ENCODE data around the gene SMARCA2. TPM values are rescaled to one million over a fixed set of nuclear protein-coding genes. Genes with fewer than 3 reads are reported as not detected.

The SMARCA2 gene
- total RNA-seq, 1 experiment from 2014 or later: 77.6 TPM

DNA sequence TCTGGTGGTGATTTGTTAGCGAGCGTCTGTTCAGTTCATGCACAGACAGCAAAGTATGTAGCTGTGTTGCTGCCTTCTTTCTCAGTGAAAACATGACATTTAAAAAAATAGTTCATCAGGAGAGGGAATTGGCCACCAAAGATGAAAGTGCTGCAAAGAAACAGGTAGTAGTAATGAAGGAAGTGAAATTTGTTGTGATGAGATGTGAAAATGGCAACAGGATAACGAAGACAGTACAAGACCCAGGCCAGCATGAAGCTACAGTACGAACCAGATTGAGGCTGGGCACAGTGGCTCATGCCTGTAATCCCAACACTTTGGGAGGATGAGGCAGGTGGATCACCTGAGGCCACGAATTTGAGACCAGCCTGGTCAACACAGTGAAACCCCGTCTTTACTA is 136.0 kb downstream of the SMARCA2 start:
- no peaks in the 10 kb centered on the region for H3K36me3 Mint-ChIP-seq (ENCODE audit: insufficient read depth, unreplicated experiment)
- ChIA-PET POLR2A (no interaction called here), CTCF (interaction anchor here (0.6 to 0.9 kb wide), 2 partner anchors 597 to 664 kb away, joined by 3 to 4 read pairs; no protein-coding TSS in a partner anchor)
- no peak overlapping the region for H3K27ac Mint-ChIP-seq (ENCODE audit: low read depth, unreplicated experiment)
- H3K27me3 Mint-ChIP-seq (ENCODE audit: insufficient read depth, unreplicated experiment): no peaks in the 10 kb centered on the region
- DNase-seq (ENCODE audit: unreplicated experiment): no peak
- TF ChIP-seq, protein P1, sequence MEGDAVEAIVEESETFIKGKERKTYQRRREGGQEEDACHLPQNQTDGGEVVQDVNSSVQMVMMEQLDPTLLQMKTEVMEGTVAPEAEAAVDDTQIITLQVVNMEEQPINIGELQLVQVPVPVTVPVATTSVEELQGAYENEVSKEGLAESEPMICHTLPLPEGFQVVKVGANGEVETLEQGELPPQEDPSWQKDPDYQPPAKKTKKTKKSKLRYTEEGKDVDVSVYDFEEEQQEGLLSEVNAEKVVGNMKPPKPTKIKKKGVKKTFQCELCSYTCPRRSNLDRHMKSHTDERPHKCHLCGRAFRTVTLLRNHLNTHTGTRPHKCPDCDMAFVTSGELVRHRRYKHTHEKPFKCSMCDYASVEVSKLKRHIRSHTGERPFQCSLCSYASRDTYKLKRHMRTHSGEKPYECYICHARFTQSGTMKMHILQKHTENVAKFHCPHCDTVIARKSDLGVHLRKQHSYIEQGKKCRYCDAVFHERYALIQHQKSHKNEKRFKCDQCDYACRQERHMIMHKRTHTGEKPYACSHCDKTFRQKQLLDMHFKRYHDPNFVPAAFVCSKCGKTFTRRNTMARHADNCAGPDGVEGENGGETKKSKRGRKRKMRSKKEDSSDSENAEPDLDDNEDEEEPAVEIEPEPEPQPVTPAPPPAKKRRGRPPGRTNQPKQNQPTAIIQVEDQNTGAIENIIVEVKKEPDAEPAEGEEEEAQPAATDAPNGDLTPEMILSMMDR (IDR thresholded peaks at IDR 0.05; ENCODE audit: unreplicated experiment): no peak
- H3K9me3 Mint-ChIP-seq (ENCODE audit: unreplicated experiment): no peaks in the 10 kb centered on the region
- intact Hi-C loops (cut with micrococcal nuclease): no loop called here
- H3K4me1 Mint-ChIP-seq (ENCODE audit: insufficient read depth, unreplicated experiment): peaks cover 6% of the 10 kb centered on the region
- no peak overlapping the region for H3K4me3 Mint-ChIP-seq (ENCODE audit: unreplicated experiment)
- no TSS peak for BruUV-seq (replicated peaks)

GRCh38 chr9:2152966-2153629 is 138.0 kb downstream of the SMARCA2 start:
- CTCF ChIA-PET: interaction anchor here (1.0 kb wide), 1 partner anchor 21 kb away, joined by 3 read pairs; no protein-coding TSS in a partner anchor

DNA sequence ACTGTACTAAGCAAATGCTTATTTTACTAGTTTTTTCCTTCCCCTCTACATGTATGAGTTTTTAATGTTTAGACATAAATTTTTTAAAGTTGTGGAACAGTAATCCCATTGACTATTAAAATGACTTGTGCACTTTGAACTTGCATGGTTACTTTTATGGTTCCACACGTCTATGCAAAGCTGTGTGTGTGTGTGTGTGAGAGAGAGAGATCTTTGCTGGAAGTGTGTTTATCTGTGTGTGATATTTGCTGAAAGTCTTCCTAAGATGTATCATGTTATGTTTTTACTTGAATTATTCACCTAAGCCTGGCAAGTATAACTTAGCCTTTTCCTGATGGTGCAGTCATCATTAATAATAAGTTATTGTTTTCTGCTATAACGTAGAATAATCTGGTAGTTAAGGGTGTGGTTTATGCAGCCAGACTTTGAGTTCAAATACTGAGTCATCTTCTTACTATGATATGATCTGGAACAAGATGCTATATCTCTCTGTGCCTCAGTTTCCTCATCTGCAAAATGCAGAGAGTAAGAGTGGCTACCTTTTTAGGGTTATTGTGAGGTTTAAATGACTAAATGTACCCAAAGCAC is 138.6 kb downstream of the SMARCA2 start:
- no peaks in the 10 kb centered on the region for H3K27me3 Mint-ChIP-seq (ENCODE audit: insufficient read depth, unreplicated experiment)
- POLR2A ChIA-PET: no interaction called here
- peaks cover 11% of the 10 kb centered on the region for H3K36me3 Mint-ChIP-seq (ENCODE audit: insufficient read depth, unreplicated experiment)
- peaks cover 20% of the 10 kb centered on the region for H3K4me1 Mint-ChIP-seq (ENCODE audit: insufficient read depth, unreplicated experiment)
- TF ChIP-seq, protein P1 (IDR thresholded peaks at IDR 0.05; ENCODE audit: unreplicated experiment): no peak
- intact Hi-C loops (cut with micrococcal nuclease): no loop called here
- no TSS peak for BruUV-seq (replicated peaks)
- no peak overlapping the region for H3K4me3 Mint-ChIP-seq (ENCODE audit: unreplicated experiment)
- DNase-seq (ENCODE audit: unreplicated experiment): no peak
- no peak overlapping the region for H3K27ac Mint-ChIP-seq (ENCODE audit: low read depth, unreplicated experiment)
- H3K9me3 Mint-ChIP-seq (ENCODE audit: unreplicated experiment): no peaks in the 10 kb centered on the region
- CTCF ChIA-PET: interaction anchor here (0.6 kb wide), 1 partner anchor 1798 kb away, joined by 5 read pairs; no protein-coding TSS in a partner anchor

More at GRCh38 chr9:2152966-2153629, 138.0 kb downstream of the SMARCA2 start:
- POLR2A ChIA-PET: no interaction called here
- H3K27ac Mint-ChIP-seq (ENCODE audit: low read depth, unreplicated experiment): no peak overlapping the region
- BruUV-seq (replicated peaks): no TSS peak
- no peaks in the 10 kb centered on the region for H3K9me3 Mint-ChIP-seq (ENCODE audit: unreplicated experiment)
- no peaks in the 10 kb centered on the region for H3K27me3 Mint-ChIP-seq (ENCODE audit: insufficient read depth, unreplicated experiment)
- H3K4me1 Mint-ChIP-seq (ENCODE audit: insufficient read depth, unreplicated experiment): peaks cover 19% of the 10 kb centered on the region
- intact Hi-C loops (cut with micrococcal nuclease): no loop called here
- H3K4me3 Mint-ChIP-seq (ENCODE audit: unreplicated experiment): no peak overlapping the region
- DNase-seq (ENCODE audit: unreplicated experiment): no peak
- peaks cover 6% of the 10 kb centered on the region for H3K36me3 Mint-ChIP-seq (ENCODE audit: insufficient read depth, unreplicated experiment)
- TF ChIP-seq, protein P1 (IDR thresholded peaks at IDR 0.05; ENCODE audit: unreplicated experiment): no peak

DNA sequence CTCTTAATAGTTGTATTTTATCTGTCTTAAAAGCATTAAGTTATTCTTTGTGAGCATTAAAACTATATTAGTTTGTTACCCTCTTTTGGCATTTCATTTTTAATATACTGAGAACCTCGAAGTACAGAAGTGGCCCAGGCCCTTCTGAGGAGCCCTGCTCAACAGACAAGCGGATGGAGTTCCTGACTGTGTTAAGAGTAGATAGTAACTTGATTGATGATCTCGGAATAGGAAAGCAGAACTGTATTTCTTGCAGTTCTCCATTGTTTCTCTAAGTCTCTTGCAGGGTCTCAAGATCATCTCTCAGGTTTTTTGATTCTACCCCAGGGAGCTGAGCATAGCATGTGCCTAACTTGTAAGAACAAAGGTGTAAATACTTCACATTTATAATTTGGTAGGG is 139.6 kb downstream of the SMARCA2 start:
- intact Hi-C loops (cut with micrococcal nuclease): loop anchor here (5.0 kb wide), 1 partner anchor 137 kb away; the partner anchor contains the start of gene SMARCA2
- peaks cover 20% of the 10 kb centered on the region for H3K4me1 Mint-ChIP-seq (ENCODE audit: insufficient read depth, unreplicated experiment)
- TF ChIP-seq, protein P1 (IDR thresholded peaks at IDR 0.05; ENCODE audit: unreplicated experiment): no peak
- no TSS peak for BruUV-seq (replicated peaks)
- no peak overlapping the region for H3K4me3 Mint-ChIP-seq (ENCODE audit: unreplicated experiment)
- no peak for DNase-seq (ENCODE audit: unreplicated experiment)
- no peaks in the 10 kb centered on the region for H3K27me3 Mint-ChIP-seq (ENCODE audit: insufficient read depth, unreplicated experiment)
- H3K27ac Mint-ChIP-seq (ENCODE audit: low read depth, unreplicated experiment): peak overlapping the region; percentile 51
- no peaks in the 10 kb centered on the region for H3K9me3 Mint-ChIP-seq (ENCODE audit: unreplicated experiment)
- H3K36me3 Mint-ChIP-seq (ENCODE audit: insufficient read depth, unreplicated experiment): peaks cover 11% of the 10 kb centered on the region
- ChIA-PET POLR2A (no interaction called here), CTCF (interaction anchor here (0.6 kb wide), 1 partner anchor 571 kb away, joined by 3 read pairs; no protein-coding TSS in a partner anchor)

Measured in MCF 10A (cell line).